Measurements from ENCODE around the gene CNTF. TPM values are rescaled to one million over a fixed set of nuclear protein-coding genes. Genes with fewer than 3 reads are reported as not detected.

The CNTF gene
- total and polyA plus RNA-seq, 10 of the 15 experiments (the other 5 are each of a cell fraction or from before 2014, with no cell fraction given): 0.16 to 2.3 (median 0.73) TPM

GRCh38 chr11:58591659-58592058 lies 30.8 kb upstream of the CNTF start:
- H3K27me3 ChIP-seq (replicated peaks in 1 of 2; ENCODE audit: control insufficient read depth in 2 of 2, insufficient read depth in 2 of 2, low read length in 1 of 2): no peaks in the 10 kb centered on the region
- ChIA-PET POLR2A (interaction anchor here (0.7 to 1.4 kb wide), 3 partner anchors 10 to 44 kb away, joined by 3 to 4 read pairs (median 3); no protein-coding TSS in a partner anchor), SMC1A (ENCODE audit: uncharacterized antibody, unreplicated experiment) (interaction anchor here (0.6 to 1.5 kb wide), 2 partner anchors 12 to 38 kb away, joined by 3 read pairs; no protein-coding TSS in a partner anchor), RAD21 (ENCODE audit: unreplicated experiment) (no interaction called here), CTCF (interaction anchor here (0.7 to 1.4 kb wide), 3 partner anchors 24 to 1298 kb away, joined by 3 to 5 read pairs (median 4); no protein-coding TSS in a partner anchor)
- no peak overlapping the region for H3K4me2 ChIP-seq (ENCODE audit: control insufficient read depth, insufficient read depth)
- no peak overlapping the region for H2AFZ ChIP-seq (ENCODE audit: control insufficient read depth, low read depth, low read length)
- H3K9me3 ChIP-seq (replicated peaks; ENCODE audit: control insufficient read depth, insufficient read depth, low read length): no peaks in the 10 kb centered on the region
- H3K27ac ChIP-seq (ENCODE audit: control insufficient read depth, insufficient read depth): no peak overlapping the region
- DNase-seq (ENCODE audit: low read depth, low spot score) (no peak), ATAC-seq (no peak), FAIRE-seq (no peak)
- peaks cover 11% of the 10 kb centered on the region for H3K4me1 ChIP-seq (ENCODE audit: control insufficient read depth, insufficient read depth, low read length)
- 98% methylated on average over 3 of the region's 3 CpGs for WGBS (ENCODE audit: insufficient coverage, insufficient replicate concordance, low lambda C conversion rate, missing lambda C conversion rate)
- in situ Hi-C loops (cut with MboI): loop anchor here (25.0 kb wide), 2 partner anchors 1071 to 1254 kb away; partner anchors contain the start of genes P2RX3, PATL1 and SSRP1
- H4K20me1 ChIP-seq (ENCODE audit: control insufficient read depth, insufficient read depth): no peaks in the 10 kb centered on the region
- H3K79me2 ChIP-seq (ENCODE audit: control insufficient read depth, insufficient read depth, low read length): peaks cover 86% of the 10 kb centered on the region
- peaks cover 2 to 5% of the 10 kb centered on the region in 2 experiments for H3K36me3 ChIP-seq (ENCODE audit: control insufficient read depth in 2 of 2, insufficient read depth in 2 of 2, low read length in 1 of 2)
- no peak for TF ChIP-seq POLR2A (IDR thresholded peaks at IDR 0.05; ENCODE audit: low read depth, low read length)
- no peak for TF ChIP-seq ETV6 (conservative IDR thresholded peaks at IDR 0.05 in 1 of 2, IDR thresholded peaks at IDR 0.05 in 1 of 2; ENCODE audit: borderline replicate concordance in 1 of 2, low read depth in 1 of 2)
- TF ChIP-seq MEF2A (IDR thresholded peaks at IDR 0.05; ENCODE audit: insufficient read depth, low read depth, low read length): no peak
- TF ChIP-seq MYC (IDR thresholded peaks at IDR 0.05; ENCODE audit: insufficient read depth, insufficient read length, insufficient replicate concordance, low read length, severe bottlenecking): no peak
- no peak for TF ChIP-seq TAF1 (IDR thresholded peaks at IDR 0.05; ENCODE audit: borderline replicate concordance, low read depth, low read length)
- TF ChIP-seq ZNF207 (IDR thresholded peaks at IDR 0.05; ENCODE audit: borderline replicate concordance): no peak
- TF ChIP-seq NFIC (IDR thresholded peaks at IDR 0.05; ENCODE audit: low read depth, low read length): no peak
- no peak for TF ChIP-seq ATF7 (IDR thresholded peaks at IDR 0.05; ENCODE audit: low read depth)
- TF ChIP-seq, protein P1, sequence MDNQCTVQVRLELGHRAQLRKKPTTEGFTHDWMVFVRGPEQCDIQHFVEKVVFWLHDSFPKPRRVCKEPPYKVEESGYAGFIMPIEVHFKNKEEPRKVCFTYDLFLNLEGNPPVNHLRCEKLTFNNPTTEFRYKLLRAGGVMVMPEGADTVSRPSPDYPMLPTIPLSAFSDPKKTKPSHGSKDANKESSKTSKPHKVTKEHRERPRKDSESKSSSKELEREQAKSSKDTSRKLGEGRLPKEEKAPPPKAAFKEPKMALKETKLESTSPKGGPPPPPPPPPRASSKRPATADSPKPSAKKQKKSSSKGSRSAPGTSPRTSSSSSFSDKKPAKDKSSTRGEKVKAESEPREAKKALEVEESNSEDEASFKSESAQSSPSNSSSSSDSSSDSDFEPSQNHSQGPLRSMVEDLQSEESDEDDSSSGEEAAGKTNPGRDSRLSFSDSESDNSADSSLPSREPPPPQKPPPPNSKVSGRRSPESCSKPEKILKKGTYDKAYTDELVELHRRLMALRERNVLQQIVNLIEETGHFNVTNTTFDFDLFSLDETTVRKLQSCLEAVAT (IDR thresholded peaks at IDR 0.05): no peak
- intact Hi-C loops (cut with micrococcal nuclease; ENCODE audit: unreplicated experiment): no loop called here
- no TSS peak for BruUV-seq (replicated peaks)
- no peak overlapping the region for H3K4me3 ChIP-seq
- no peak overlapping the region for H3K9ac ChIP-seq (ENCODE audit: control insufficient read depth, insufficient read depth, low read length)

All from GM12878 (cell line).